Esophagus muscularis mucosa (tissue), 4 donors: Measurements from ENCODE around the gene PRMT3. TPM values are rescaled to one million over a fixed set of nuclear protein-coding genes. Genes with fewer than 3 reads are reported as not detected.
A peak's percentile ranks its signal among the peaks of the same experiment; 100 is the strongest.

Experiments
- DNase-seq: peaks from one replicate; pipeline ENCODE4 v3.0.0-alpha.2; 2017; ENCODE audit errors: extremely low spot score
- H3K27ac ChIP-seq, 4 donors: fragments of 200-600 bp; sonication (generic); replicated peaks in 1 of 4; 1 replicate in 3 of 4; 2 replicates in 1 of 4; pipeline ENCODE4 v1.5.1; 2016 to 2019; ENCODE audit warnings: mild to moderate bottlenecking in 1 of 4
- H3K27me3 ChIP-seq, 4 donors: fragments of 200-600 bp; sonication (generic); one replicate each; pipeline versions ENCODE4 v1.5.1 to v1.6.0; 2016 to 2019
- H3K36me3 ChIP-seq, 4 donors: fragments of 200-600 bp; sonication (generic); one replicate each; pipeline ENCODE4 v1.5.1; 2016 to 2019
- H3K4me1 ChIP-seq, 4 donors: fragments of 200-600 bp; sonication (generic); one replicate each; pipeline ENCODE4 v1.5.1; 2016 to 2019
- H3K4me3 ChIP-seq, 4 donors: fragments of 200-600 bp; sonication (generic); 1 replicate in 2 of 4; 2 replicates in 2 of 4; pipeline ENCODE4 v1.5.1; 2016 to 2019; ENCODE audit warnings: mild to moderate bottlenecking in 4 of 4, moderate library complexity in 1 of 4
- H3K9me3 ChIP-seq, 4 donors: fragments of 200-600 bp; sonication (generic); 1 replicate in 3 of 4; 2 replicates in 1 of 4; pipeline ENCODE4 v1.5.1; 2016 to 2019
- EP300 ChIP-seq: sonication (generic); formaldehyde crosslinking; IDR thresholded peaks from one replicate; pipeline ENCODE4 v1.6.1; 2017; ENCODE audit warnings: antibody characterized with exemption
- POLR2A ChIP-seq: fragments of 450-650 bp; IDR thresholded peaks from one replicate; pipeline ENCODE4 v1.6.1; 2017; ENCODE audit warnings: antibody characterized with exemption, moderate library complexity, mild to moderate bottlenecking, low read depth
- POLR2AphosphoS5 ChIP-seq, 2 donors: sonication (generic); formaldehyde crosslinking; IDR thresholded peaks; one replicate each; pipeline ENCODE4 v1.6.1; 2017; ENCODE audit warnings: antibody characterized with exemption in 2 of 2
- WGBS: methylation state at CpG from one replicate; pipeline ENCODE4 v1.1.5; 2018; 5-methylcytosine and 5-hydroxymethylcytosine counted together
- intact Hi-C: fragments of 100-400 bp; cut with DNase I; formaldehyde crosslinking; loops from one replicate; pipeline ENCODE4 v1.15.1; 2023
- total RNA-seq, 4 donors: library from RNA; depleted of rRNA; stranded (reverse); fragments of >200 nt; gene quantifications; one replicate each; pipeline versions ENCODE4 v1.1.0 to v1.2.1, GENCODE V29; 2016
- TF ChIP-seq, protein P1 (sequence below), 3 experiments: fragments of 200-600 bp in 2 of 3; fragments of 450-650 bp in 1 of 3; sonication (generic) in 2 of 3; IDR thresholded peaks; one replicate each; pipeline ENCODE4 v1.5.1; 2017 to 2019; ENCODE audit warnings: antibody characterized with exemption in 3 of 3, mild to moderate bottlenecking in 2 of 3, moderate library complexity in 1 of 3

Gene PRMT3
- total RNA-seq, 4 donors from 2014 or later: 11.3 to 19.9 (median 16.1) TPM

GRCh38 chr11:20353829-20354434 is 33.6 kb upstream of the PRMT3 start:
- Histone ChIP-seq H3K27ac (no peak overlapping the region), H3K36me3 (no peaks in the 10 kb centered on the region), H3K27me3 (peaks cover 0 to 4% (median 0%) of the 10 kb centered on the region in 4 donors), H3K4me3 (no peak overlapping the region), H3K9me3 (no peaks in the 10 kb centered on the region), H3K4me1 (no peaks in the 10 kb centered on the region)
- TF ChIP-seq POLR2A (no peak), POLR2AphosphoS5 (IDR thresholded peaks at IDR 0.05) (no peak)
- TF ChIP-seq, protein P1, sequence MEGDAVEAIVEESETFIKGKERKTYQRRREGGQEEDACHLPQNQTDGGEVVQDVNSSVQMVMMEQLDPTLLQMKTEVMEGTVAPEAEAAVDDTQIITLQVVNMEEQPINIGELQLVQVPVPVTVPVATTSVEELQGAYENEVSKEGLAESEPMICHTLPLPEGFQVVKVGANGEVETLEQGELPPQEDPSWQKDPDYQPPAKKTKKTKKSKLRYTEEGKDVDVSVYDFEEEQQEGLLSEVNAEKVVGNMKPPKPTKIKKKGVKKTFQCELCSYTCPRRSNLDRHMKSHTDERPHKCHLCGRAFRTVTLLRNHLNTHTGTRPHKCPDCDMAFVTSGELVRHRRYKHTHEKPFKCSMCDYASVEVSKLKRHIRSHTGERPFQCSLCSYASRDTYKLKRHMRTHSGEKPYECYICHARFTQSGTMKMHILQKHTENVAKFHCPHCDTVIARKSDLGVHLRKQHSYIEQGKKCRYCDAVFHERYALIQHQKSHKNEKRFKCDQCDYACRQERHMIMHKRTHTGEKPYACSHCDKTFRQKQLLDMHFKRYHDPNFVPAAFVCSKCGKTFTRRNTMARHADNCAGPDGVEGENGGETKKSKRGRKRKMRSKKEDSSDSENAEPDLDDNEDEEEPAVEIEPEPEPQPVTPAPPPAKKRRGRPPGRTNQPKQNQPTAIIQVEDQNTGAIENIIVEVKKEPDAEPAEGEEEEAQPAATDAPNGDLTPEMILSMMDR (IDR thresholded peaks at IDR 0.05): peak; percentile 66 to 89 (median 69)
- WGBS: 9% methylated on average over 6 of the region's 6 CpGs
- intact Hi-C loops: loop anchor here (5.0 to 10.0 kb wide), 2 partner anchors 227 to 409 kb away; no protein-coding TSS in a partner anchor
- no peak for DNase-seq

DNA sequence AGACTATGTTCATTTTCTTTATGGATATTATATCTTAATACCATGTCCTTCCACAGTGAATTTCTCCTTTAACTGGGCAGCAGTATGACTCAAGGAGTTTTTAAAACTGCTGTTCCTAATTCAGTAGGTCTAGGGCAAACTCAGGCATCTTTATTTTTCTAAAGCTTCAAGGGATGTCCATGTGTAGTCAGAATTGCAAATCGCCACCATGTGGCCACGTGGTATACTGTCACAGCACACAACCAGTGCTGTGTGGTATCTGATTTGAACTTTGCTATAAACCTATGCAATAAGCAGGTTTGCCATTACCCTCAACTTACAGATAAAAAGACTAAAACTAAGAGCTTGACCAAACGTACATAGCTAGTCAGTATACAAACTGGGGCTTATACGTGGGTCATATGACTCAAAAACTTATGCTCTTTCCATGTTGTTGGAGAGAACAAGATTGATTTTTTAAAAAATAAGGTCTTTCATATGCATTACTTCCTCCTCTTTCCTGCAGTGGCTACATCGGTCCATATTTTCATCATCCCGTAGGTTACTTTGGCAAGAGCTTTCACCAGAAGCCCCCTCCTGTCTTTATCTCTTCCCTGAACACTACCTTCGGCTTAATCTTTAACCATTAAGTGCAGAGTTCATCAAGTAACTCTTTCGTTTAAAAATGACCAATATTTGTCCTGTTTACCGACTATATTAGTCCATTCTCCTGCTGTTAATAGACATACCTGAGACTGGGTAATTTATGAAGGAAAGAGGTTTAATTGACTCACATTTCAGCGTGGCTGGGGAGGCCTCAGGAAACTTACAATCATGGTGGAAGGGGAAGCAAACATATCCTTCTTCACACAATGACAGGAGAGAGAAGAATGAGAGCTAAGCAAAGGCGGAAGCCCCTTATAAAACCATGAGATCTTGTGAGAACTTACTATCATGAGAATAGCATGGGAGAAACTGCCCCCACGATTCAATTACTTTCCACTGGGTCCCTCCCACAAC is 32.0 kb upstream of the PRMT3 start:
- H3K4me3 ChIP-seq: no peak overlapping the region
- no peaks in the 10 kb centered on the region for H3K4me1 ChIP-seq
- peaks cover 0 to 10% (median 0%) of the 10 kb centered on the region in 4 donors for H3K27me3 ChIP-seq
- intact Hi-C loops: loop anchor here (10.0 kb wide), 1 partner anchor 411 kb away; no protein-coding TSS in a partner anchor
- no peak overlapping the region for H3K27ac ChIP-seq
- 60% methylated on average over 11 of the region's 12 CpGs for WGBS
- DNase-seq: no peak
- H3K36me3 ChIP-seq: no peaks in the 10 kb centered on the region
- H3K9me3 ChIP-seq: no peaks in the 10 kb centered on the region
- TF ChIP-seq, protein P1 (IDR thresholded peaks at IDR 0.05): peak; percentile 36 to 47 (median 47)
- no peak for TF ChIP-seq POLR2A

DNA sequence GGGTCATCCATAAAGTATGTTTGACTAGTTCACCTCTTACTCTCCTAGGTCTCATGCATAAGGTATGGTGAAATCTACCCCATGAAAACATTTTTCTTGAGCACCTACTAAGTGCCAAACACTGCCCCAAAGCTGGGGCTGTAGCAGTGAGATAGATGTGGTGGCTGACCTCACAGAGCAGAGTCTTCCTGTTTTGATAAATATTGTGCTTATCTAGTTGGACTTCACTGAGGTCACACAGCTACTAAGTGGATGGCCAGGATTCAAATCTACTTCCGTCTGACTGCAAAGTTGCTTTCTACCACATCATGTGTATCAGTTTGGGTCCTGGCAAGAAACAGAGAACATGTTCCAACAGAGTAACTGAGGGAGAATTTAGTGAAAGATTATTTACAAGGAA is 30.4 kb upstream of the PRMT3 start:
- no peak overlapping the region for H3K4me3 ChIP-seq
- TF ChIP-seq, protein P1 (IDR thresholded peaks at IDR 0.05): no peak
- TF ChIP-seq POLR2A (no peak), POLR2AphosphoS5 (IDR thresholded peaks at IDR 0.05) (no peak)
- H3K9me3 ChIP-seq: no peaks in the 10 kb centered on the region
- no peaks in the 10 kb centered on the region for H3K36me3 ChIP-seq
- DNase-seq: no peak
- peaks cover 0 to 10% (median 0%) of the 10 kb centered on the region in 4 donors for H3K27me3 ChIP-seq
- intact Hi-C loops: loop anchor here (10.0 kb wide), 1 partner anchor 412 kb away; no protein-coding TSS in a partner anchor
- H3K4me1 ChIP-seq: peaks cover 0 to under 1% (median 0%) of the 10 kb centered on the region in 4 donors
- 55% methylated on average over 1 of the region's 1 CpG for WGBS
- no peak overlapping the region for H3K27ac ChIP-seq

DNA sequence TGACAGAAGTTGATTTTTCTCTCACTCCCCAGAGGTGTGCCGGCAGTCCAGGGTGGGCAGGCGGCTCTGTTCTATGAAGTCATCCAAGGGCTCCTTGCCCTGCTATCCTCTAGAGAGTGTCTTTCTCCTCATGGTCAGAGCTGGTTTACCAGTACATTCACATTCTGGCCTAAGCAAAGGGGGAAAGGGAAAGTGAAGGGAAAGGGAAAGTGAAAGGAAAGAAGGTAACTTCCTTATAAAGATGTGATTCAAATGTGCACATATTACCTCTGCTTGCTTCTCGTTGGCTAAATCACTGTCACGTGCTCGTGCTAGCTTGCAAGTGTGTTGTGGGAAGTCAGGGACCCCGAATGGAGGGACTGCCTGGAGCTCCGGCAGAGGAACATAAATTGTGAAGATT is 26.9 kb upstream of the PRMT3 start:
- Histone ChIP-seq H3K9me3 (no peaks in the 10 kb centered on the region), H3K4me1 (peaks cover 15 to 35% (median 25%) of the 10 kb centered on the region in 4 donors), H3K36me3 (no peaks in the 10 kb centered on the region), H3K27me3 (peaks cover 0 to 10% (median 0%) of the 10 kb centered on the region in 4 donors), H3K27ac (no peak overlapping the region), H3K4me3 (no peak overlapping the region)
- 65% methylated on average over 7 of the region's 7 CpGs for WGBS
- TF ChIP-seq POLR2AphosphoS5 (IDR thresholded peaks at IDR 0.05) (no peak), POLR2A (no peak), EP300 (no peak)
- TF ChIP-seq, protein P1 (IDR thresholded peaks at IDR 0.05): no peak
- intact Hi-C loops: no loop called here
- no peak for DNase-seq
